B cell (primary cell): ENCODE results near the gene PMP22. TPM values are rescaled to one million over a fixed set of nuclear protein-coding genes. Genes with fewer than 3 reads are reported as not detected.

ENCODE experiments used
- ATAC-seq: fragments of 200-7000 bp; cut with Tn5 transposase; one replicate; pipeline ENCODE4 v1.10.0; 2021; ENCODE audit warnings: low read depth, mild to moderate bottlenecking, moderate number of reproducible peaks, moderate library complexity
- CTCF ChIA-PET: fragments of 350-600 bp; sonication (Branson Sonifier 250); formaldehyde crosslinking; loops from one replicate; lab custom pipeline; 2021; ENCODE audit warnings: antibody characterized with exemption, inconsistent platforms; lab: Charles Lee
- POLR2A ChIA-PET: fragments of 350-600 bp; sonication (Branson Sonifier 250); formaldehyde crosslinking; loops from one replicate; lab custom pipeline; 2021; ENCODE audit warnings: antibody characterized with exemption; lab: Charles Lee
- DNase-seq: peaks from one replicate; pipeline ENCODE4 v3.0.0; 2013
- H2AFZ ChIP-seq: 2 replicates; pipeline ENCODE4 v1.6.1; 2012; ENCODE audit warnings: mild to moderate bottlenecking, low read depth, low read length; ENCODE audit not compliant: insufficient read depth, poor library complexity, severe bottlenecking
- H3K27ac ChIP-seq, 2 donors: 1 replicate in 1 of 2; 2 replicates in 1 of 2; pipeline ENCODE4 v1.5.1; 2012 to 2013; ENCODE audit warnings: low read length in 2 of 2, mild to moderate bottlenecking in 2 of 2, moderate library complexity in 1 of 2
- H3K27me3 ChIP-seq, 4 experiments: fragments of 200-600 bp in 1 of 4; sonication (generic) in 1 of 4; replicated peaks in 1 of 4; 1 replicate in 2 of 4; 2 replicates in 2 of 4; pipeline versions ENCODE4 v1.6.1 to v1.7.0; 2013 to 2016; ENCODE audit warnings: low read length in 3 of 4, mild to moderate bottlenecking in 2 of 4, mixed read lengths in 1 of 4, moderate library complexity in 1 of 4; ENCODE audit not compliant: insufficient read depth in 4 of 4, control insufficient read depth in 3 of 4; ENCODE audit errors: control extremely low read depth in 1 of 4
- H3K36me3 ChIP-seq, 2 experiments: replicated peaks in 1 of 2; 1 replicate in 1 of 2; 2 replicates in 1 of 2; pipeline versions ENCODE4 v1.6.1 to v1.7.1; 2013; ENCODE audit warnings: low read length in 1 of 2; ENCODE audit not compliant: insufficient read depth in 2 of 2, control insufficient read depth in 1 of 2; ENCODE audit errors: control extremely low read depth in 1 of 2, extremely low read depth in 1 of 2
- H3K4me1 ChIP-seq, 2 donors: fragments of 200-600 bp in 1 of 2; sonication (generic) in 1 of 2; 1 replicate in 1 of 2; 2 replicates in 1 of 2; pipeline versions ENCODE4 v1.5.1 to v1.6.1; 2013 to 2017; ENCODE audit warnings: low read length in 2 of 2; ENCODE audit not compliant: control insufficient read depth in 2 of 2, insufficient read depth in 2 of 2
- H3K4me2 ChIP-seq: replicated peaks from 2 replicates; pipeline ENCODE3; 2012; ENCODE audit warnings: mild to moderate bottlenecking, low read depth, low read length; ENCODE audit not compliant: poor library complexity, severe bottlenecking
- H3K4me3 ChIP-seq, 5 experiments: fragments of 200-600 bp in 1 of 5; sonication (generic) in 1 of 5; 1 replicate in 3 of 5; 2 replicates in 2 of 5; pipeline versions ENCODE4 v1.5.1 to v1.7.0; 2011 to 2016; ENCODE audit warnings: low read length in 4 of 5, mild to moderate bottlenecking in 4 of 5, low read depth in 2 of 5, control low read depth in 1 of 5, moderate library complexity in 1 of 5; ENCODE audit not compliant: insufficient read depth in 1 of 5; ENCODE audit errors: control extremely low read depth in 1 of 5, extremely low read depth in 1 of 5
- H3K79me2 ChIP-seq: fragments of 200-600 bp; sonication (generic); one replicate; pipeline ENCODE4 v1.6.0; 2016; ENCODE audit warnings: low read length; ENCODE audit not compliant: control insufficient read depth, insufficient read depth
- H3K9ac ChIP-seq: fragments of 200-600 bp; sonication (generic); 2 replicates; pipeline ENCODE4 v1.6.1; 2017; ENCODE audit warnings: mild to moderate bottlenecking, low read length, moderate library complexity
- H3K9me3 ChIP-seq, 3 donors: one replicate each; pipeline versions ENCODE4 v1.6.1 to v1.7.1; 2013; ENCODE audit warnings: low read length in 2 of 3; ENCODE audit not compliant: control insufficient read depth in 2 of 3, insufficient read depth in 1 of 3; ENCODE audit errors: control extremely low read depth in 1 of 3
- H4K20me1 ChIP-seq: 2 replicates; pipeline ENCODE4 v1.6.0; 2012; ENCODE audit warnings: mild to moderate bottlenecking, low read length; ENCODE audit not compliant: insufficient read depth, control insufficient read depth, poor library complexity, severe bottlenecking
- H3K27ac Mint-ChIP-seq: one replicate; pipeline ENCODE4 v1.8.0; 2021; ENCODE audit warnings: mixed read lengths
- H3K27me3 Mint-ChIP-seq: one replicate; pipeline ENCODE4 v1.8.0; 2021; ENCODE audit warnings: mixed read lengths
- H3K4me1 Mint-ChIP-seq: one replicate; pipeline ENCODE4 v1.8.0; 2021; ENCODE audit warnings: mixed read lengths
- H3K4me3 Mint-ChIP-seq: one replicate; pipeline ENCODE4 v1.8.0; 2021; ENCODE audit warnings: mixed read lengths
- H3K9me3 Mint-ChIP-seq: one replicate; pipeline ENCODE4 v1.8.0; 2022; ENCODE audit warnings: mixed read lengths; ENCODE audit not compliant: insufficient read depth
- EZH2 ChIP-seq: IDR thresholded peaks from 2 replicates; pipeline ENCODE4 v1.6.1; 2012; ENCODE audit warnings: borderline replicate concordance, low read depth, mild to moderate bottlenecking, moderate library complexity, low read length; ENCODE audit not compliant: insufficient read depth, poor library complexity, severe bottlenecking
- WGBS: methylation state at CpG from one replicate; pipeline ENCODE4 v1.1.5; 2013; ENCODE audit warnings: missing lambda C conversion rate; ENCODE audit not compliant: insufficient coverage; 5-methylcytosine and 5-hydroxymethylcytosine counted together
- intact Hi-C: fragments of 100-400 bp; cut with micrococcal nuclease; formaldehyde crosslinking; loops from one replicate; pipeline ENCODE4 v1.10.0; 2022
- polyA plus RNA-seq: library from polyadenylated mRNA; depleted of rRNA; stranded (reverse); fragments of >200 nt; gene quantifications from 2 replicates; pipeline ENCODE4 v1.2.3, GENCODE V29; 2012
- total RNA-seq, 2 donors: library from RNA; stranded (reverse); fragments of 120-200 nt in 1 of 2; gene quantifications; 1 replicate in 1 of 2; 2 replicates in 1 of 2; pipeline versions ENCODE4 v1.2.3 to v1.2.4, GENCODE V29; 2013 to 2022
- TF ChIP-seq, protein P1 (sequence below): fragments of 200-600 bp; IDR thresholded peaks from one replicate; pipeline ENCODE4 v1.8.0; 2022; ENCODE audit warnings: antibody characterized with exemption, mild to moderate bottlenecking

PMP22 gene
- total and polyA plus RNA-seq, 2 donors (not counting 1 experiment from before 2014, with no cell fraction given) = 0.71 TPM; not detected in 1

DNA sequence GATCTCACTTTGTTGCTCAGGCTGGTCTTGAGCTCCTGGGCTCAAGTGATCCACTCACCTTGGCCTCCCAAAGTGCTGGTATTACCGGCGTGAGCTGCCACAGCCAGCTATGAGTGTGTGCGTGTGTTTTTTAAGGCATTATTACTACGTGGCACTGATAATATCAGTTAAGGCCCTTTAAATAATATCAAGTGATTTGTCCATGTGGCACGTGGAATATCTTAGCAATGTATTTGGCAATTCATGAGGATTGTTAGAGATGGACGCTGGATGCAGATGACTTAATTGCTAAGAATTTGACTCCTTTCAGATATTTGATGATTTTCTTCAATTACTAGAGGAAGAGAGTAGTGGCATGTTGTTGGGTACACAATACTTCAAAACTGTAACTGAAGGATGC is 25.5 kb upstream of the PMP22 start:
- no peak for TF ChIP-seq EZH2
- TF ChIP-seq, protein P1, sequence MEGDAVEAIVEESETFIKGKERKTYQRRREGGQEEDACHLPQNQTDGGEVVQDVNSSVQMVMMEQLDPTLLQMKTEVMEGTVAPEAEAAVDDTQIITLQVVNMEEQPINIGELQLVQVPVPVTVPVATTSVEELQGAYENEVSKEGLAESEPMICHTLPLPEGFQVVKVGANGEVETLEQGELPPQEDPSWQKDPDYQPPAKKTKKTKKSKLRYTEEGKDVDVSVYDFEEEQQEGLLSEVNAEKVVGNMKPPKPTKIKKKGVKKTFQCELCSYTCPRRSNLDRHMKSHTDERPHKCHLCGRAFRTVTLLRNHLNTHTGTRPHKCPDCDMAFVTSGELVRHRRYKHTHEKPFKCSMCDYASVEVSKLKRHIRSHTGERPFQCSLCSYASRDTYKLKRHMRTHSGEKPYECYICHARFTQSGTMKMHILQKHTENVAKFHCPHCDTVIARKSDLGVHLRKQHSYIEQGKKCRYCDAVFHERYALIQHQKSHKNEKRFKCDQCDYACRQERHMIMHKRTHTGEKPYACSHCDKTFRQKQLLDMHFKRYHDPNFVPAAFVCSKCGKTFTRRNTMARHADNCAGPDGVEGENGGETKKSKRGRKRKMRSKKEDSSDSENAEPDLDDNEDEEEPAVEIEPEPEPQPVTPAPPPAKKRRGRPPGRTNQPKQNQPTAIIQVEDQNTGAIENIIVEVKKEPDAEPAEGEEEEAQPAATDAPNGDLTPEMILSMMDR = no peak
- no peaks in the 10 kb centered on the region for H3K4me1 Mint-ChIP-seq
- H3K4me3 Mint-ChIP-seq = no peak overlapping the region
- H3K4me1 ChIP-seq = no peaks in the 10 kb centered on the region
- H3K9me3 Mint-ChIP-seq = no peaks in the 10 kb centered on the region
- intact Hi-C loops = no loop called here
- H3K27me3 Mint-ChIP-seq = peaks cover 20% of the 10 kb centered on the region
- no peak overlapping the region for H3K27ac Mint-ChIP-seq
- peaks cover 0 to 5% (median 0%) of the 10 kb centered on the region in 4 experiments for H3K27me3 ChIP-seq
- DNase-seq (no peak), ATAC-seq (no peak)
- no peak overlapping the region for H3K9ac ChIP-seq
- no peaks in the 10 kb centered on the region for H3K36me3 ChIP-seq
- H3K9me3 ChIP-seq = peaks cover 0 to 3% (median 0%) of the 10 kb centered on the region in 3 donors
- POLR2A ChIA-PET = no interaction called here
- CTCF ChIA-PET = no interaction called here
- no peak overlapping the region for H2AFZ ChIP-seq
- no peaks in the 10 kb centered on the region for H4K20me1 ChIP-seq
- 100% methylated on average over 2 of the region's 6 CpGs for WGBS
- H3K4me2 ChIP-seq = no peak overlapping the region
- no peak overlapping the region for H3K27ac ChIP-seq
- H3K79me2 ChIP-seq = no peaks in the 10 kb centered on the region
- no peak overlapping the region for H3K4me3 ChIP-seq

DNA sequence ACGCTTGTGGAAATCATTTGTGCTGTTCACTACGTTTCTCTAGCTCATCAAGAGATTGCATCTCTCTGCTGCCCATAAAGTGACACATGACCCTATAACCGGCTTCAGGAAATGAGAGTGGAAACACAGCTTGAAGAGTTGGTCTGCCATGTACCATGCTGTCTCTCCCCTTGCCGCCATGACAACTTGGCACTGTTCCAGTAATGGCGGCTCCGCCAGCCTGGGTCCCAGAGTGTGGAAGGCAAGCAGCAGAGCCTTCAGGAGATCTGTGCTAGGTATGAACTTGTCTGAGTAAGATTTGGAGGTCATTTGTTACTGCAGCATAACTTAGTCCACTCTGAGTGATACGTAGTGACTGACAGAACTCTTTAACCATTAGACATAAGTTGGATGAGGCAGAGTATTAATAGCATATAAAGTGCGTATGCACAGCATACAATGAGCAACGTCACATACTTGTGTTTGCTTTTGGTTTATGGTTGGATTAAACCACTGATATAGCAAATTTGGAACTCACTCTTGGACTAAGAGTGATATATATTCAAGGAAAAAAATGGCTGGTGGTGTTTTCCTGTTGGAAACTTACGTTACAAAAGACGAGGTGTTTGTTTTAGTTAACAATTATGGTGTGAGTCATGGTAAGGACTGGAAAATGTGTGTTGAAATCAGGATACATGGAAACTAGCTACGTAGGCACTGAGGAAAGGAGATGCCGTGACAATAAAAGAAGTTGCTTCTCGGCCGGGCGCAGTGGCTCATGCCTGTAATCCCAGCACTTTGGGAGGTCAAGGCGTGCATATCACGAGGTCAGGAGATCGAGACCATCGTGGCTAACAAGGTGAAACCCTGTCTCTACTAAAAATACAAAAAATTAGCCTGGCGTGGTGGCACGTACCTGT is 24.4 kb upstream of the PMP22 start:
- 87% methylated on average over 16 of the region's 22 CpGs for WGBS
- no peaks in the 10 kb centered on the region for H3K4me1 ChIP-seq
- TF ChIP-seq EZH2 = no peak
- TF ChIP-seq, protein P1 = no peak
- ATAC-seq (no peak), DNase-seq (no peak)
- POLR2A ChIA-PET = no interaction called here
- Mint-ChIP-seq H3K27me3 (peaks cover 25% of the 10 kb centered on the region), H3K9me3 (no peaks in the 10 kb centered on the region), H3K27ac (no peak overlapping the region), H3K4me1 (no peaks in the 10 kb centered on the region), H3K4me3 (no peak overlapping the region)
- no peaks in the 10 kb centered on the region for H4K20me1 ChIP-seq
- H3K9me3 ChIP-seq = peaks cover 0 to 3% (median 0%) of the 10 kb centered on the region in 3 donors
- CTCF ChIA-PET = no interaction called here
- intact Hi-C loops = no loop called here
- H3K27ac ChIP-seq = no peak overlapping the region
- no peaks in the 10 kb centered on the region for H3K79me2 ChIP-seq
- H3K4me3 ChIP-seq = no peak overlapping the region
- no peak overlapping the region for H3K4me2 ChIP-seq
- no peak overlapping the region for H3K9ac ChIP-seq
- peaks cover 0 to 5% (median 0%) of the 10 kb centered on the region in 4 experiments for H3K27me3 ChIP-seq
- no peak overlapping the region for H2AFZ ChIP-seq
- H3K36me3 ChIP-seq = no peaks in the 10 kb centered on the region
